ENCODE measurements around the gene ACOX1.

ACOX1 gene

GRCh38 chr17:75950421-75950820 is 28.5 kb downstream of the ACOX1 start:
- Histone ChIP-seq H3K36me3 (ENCODE audit: control insufficient read depth, insufficient read depth, low read length) (peaks cover 82% of the 10 kb centered on the region), H3K27ac (ENCODE audit: low read depth, low read length) (no peak overlapping the region)

GRCh38 chr17:75945211-75945610 is 33.8 kb downstream of the ACOX1 start:
- Histone ChIP-seq H3K36me3 (ENCODE audit: control insufficient read depth, insufficient read depth, low read length) (peaks cover 50% of the 10 kb centered on the region), H3K27ac (ENCODE audit: low read depth, low read length) (no peak overlapping the region)

More at GRCh38 chr17:75950421-75950820, 28.5 kb downstream of the ACOX1 start:
- no peaks in the 10 kb centered on the region for H3K27me3 ChIP-seq (ENCODE audit: control insufficient read depth, insufficient read depth, low read length)
- no peaks in the 10 kb centered on the region for H3K9me3 ChIP-seq (ENCODE audit: control insufficient read depth, insufficient read depth, low read length)
- peaks cover 7% of the 10 kb centered on the region for H3K4me1 ChIP-seq (ENCODE audit: control insufficient read depth, insufficient read depth, low read length)
- H3K9ac ChIP-seq (ENCODE audit: low read depth, low read length): no peak overlapping the region
- H3K4me3 ChIP-seq (ENCODE audit: low read depth, low read length): no peak overlapping the region

GRCh38 chr17:75943491-75943890 is 35.5 kb downstream of the ACOX1 start:
- Histone ChIP-seq H3K9me3 (ENCODE audit: control insufficient read depth, insufficient read depth, low read length) (no peaks in the 10 kb centered on the region), H3K9ac (ENCODE audit: low read depth, low read length) (no peak overlapping the region), H3K27ac (ENCODE audit: low read depth, low read length) (no peak overlapping the region), H3K4me3 (ENCODE audit: low read depth, low read length) (no peak overlapping the region), H3K36me3 (ENCODE audit: control insufficient read depth, insufficient read depth, low read length) (peaks cover 34% of the 10 kb centered on the region), H3K27me3 (ENCODE audit: control insufficient read depth, insufficient read depth, low read length) (no peaks in the 10 kb centered on the region), H3K4me1 (ENCODE audit: control insufficient read depth, insufficient read depth, low read length) (peaks cover 10% of the 10 kb centered on the region)

More at GRCh38 chr17:75945211-75945610, 33.8 kb downstream of the ACOX1 start:
- Histone ChIP-seq H3K4me1 (ENCODE audit: control insufficient read depth, insufficient read depth, low read length) (peaks cover 10% of the 10 kb centered on the region), H3K4me3 (ENCODE audit: low read depth, low read length) (no peak overlapping the region), H3K9ac (ENCODE audit: low read depth, low read length) (no peak overlapping the region), H3K9me3 (ENCODE audit: control insufficient read depth, insufficient read depth, low read length) (no peaks in the 10 kb centered on the region), H3K27me3 (ENCODE audit: control insufficient read depth, insufficient read depth, low read length) (no peaks in the 10 kb centered on the region)

GRCh38 chr17:75942473-75942872 is 36.5 kb downstream of the ACOX1 start:
- H3K9ac ChIP-seq (ENCODE audit: low read depth, low read length): no peak overlapping the region
- no peaks in the 10 kb centered on the region for H3K9me3 ChIP-seq (ENCODE audit: control insufficient read depth, insufficient read depth, low read length)
- peaks cover 10% of the 10 kb centered on the region for H3K4me1 ChIP-seq (ENCODE audit: control insufficient read depth, insufficient read depth, low read length)
- no peak overlapping the region for H3K4me3 ChIP-seq (ENCODE audit: low read depth, low read length)
- H3K27me3 ChIP-seq (ENCODE audit: control insufficient read depth, insufficient read depth, low read length): no peaks in the 10 kb centered on the region
- no peak overlapping the region for H3K27ac ChIP-seq (ENCODE audit: low read depth, low read length)
- peaks cover 24% of the 10 kb centered on the region for H3K36me3 ChIP-seq (ENCODE audit: control insufficient read depth, insufficient read depth, low read length)

- Histone ChIP-seq H3K36me3 (ENCODE audit: control insufficient read depth, insufficient read depth, low read length) (peaks cover 16% of the 10 kb centered on the region), H3K9me3 (ENCODE audit: control insufficient read depth, insufficient read depth, low read length) (no peaks in the 10 kb centered on the region), H3K4me1 (ENCODE audit: control insufficient read depth, insufficient read depth, low read length) (peaks cover 8% of the 10 kb centered on the region), H3K27me3 (ENCODE audit: control insufficient read depth, insufficient read depth, low read length) (no peaks in the 10 kb centered on the region), H3K9ac (ENCODE audit: low read depth, low read length) (peak overlapping the region; percentile 23; the same call in 1 of the 2 replicates), H3K27ac (ENCODE audit: low read depth, low read length) (peak overlapping the region; percentile 54), H3K4me3 (ENCODE audit: low read depth, low read length) (peak overlapping the region; percentile 94)
Measured at GRCh38 chr17:75941442-75941819, 37.5 kb downstream of the ACOX1 start.

GRCh38 chr17:75940727-75941441 is 38.1 kb downstream of the ACOX1 start, which contains the start of gene FBF1:
Gene FBF1, minus strand, starts transcription at chr17:75941042. Its CDS starts 2,893 bp downstream, at chr17:75938149.
- Histone ChIP-seq H3K9me3 (ENCODE audit: control insufficient read depth, insufficient read depth, low read length) (no peaks in the 10 kb centered on the region), H3K36me3 (ENCODE audit: control insufficient read depth, insufficient read depth, low read length) (peaks cover 10% of the 10 kb centered on the region), H3K27me3 (ENCODE audit: control insufficient read depth, insufficient read depth, low read length) (no peaks in the 10 kb centered on the region), H3K4me1 (ENCODE audit: control insufficient read depth, insufficient read depth, low read length) (peaks cover 4% of the 10 kb centered on the region; the same call in 1 of the 2 replicates), H3K9ac (ENCODE audit: low read depth, low read length) (peak within 1 kb of the TSS; percentile 80), H3K27ac (ENCODE audit: low read depth, low read length) (peak within 1 kb of the TSS; percentile 76), H3K4me3 (ENCODE audit: low read depth, low read length) (peak within 1 kb of the TSS; percentile 94)

- no peaks in the 10 kb centered on the region for H3K27me3 ChIP-seq (ENCODE audit: control insufficient read depth, insufficient read depth, low read length)
- no peaks in the 10 kb centered on the region for H3K36me3 ChIP-seq (ENCODE audit: control insufficient read depth, insufficient read depth, low read length)
- H3K4me1 ChIP-seq (ENCODE audit: control insufficient read depth, insufficient read depth, low read length): peaks cover 4% of the 10 kb centered on the region; the same call in 1 of the 2 replicates
- H3K9ac ChIP-seq (ENCODE audit: low read depth, low read length): no peak overlapping the region
- H3K9me3 ChIP-seq (ENCODE audit: control insufficient read depth, insufficient read depth, low read length): no peaks in the 10 kb centered on the region
- H3K4me3 ChIP-seq (ENCODE audit: low read depth, low read length): no peak overlapping the region
- no peak overlapping the region for H3K27ac ChIP-seq (ENCODE audit: low read depth, low read length)
Measured at GRCh38 chr17:75937652-75938051, 41.3 kb downstream of the ACOX1 start.

- Histone ChIP-seq H3K9me3 (ENCODE audit: control insufficient read depth, insufficient read depth, low read length) (no peaks in the 10 kb centered on the region), H3K27ac (ENCODE audit: low read depth, low read length) (no peak overlapping the region), H3K9ac (ENCODE audit: low read depth, low read length) (no peak overlapping the region), H3K4me1 (ENCODE audit: control insufficient read depth, insufficient read depth, low read length) (no peaks in the 10 kb centered on the region), H3K36me3 (ENCODE audit: control insufficient read depth, insufficient read depth, low read length) (no peaks in the 10 kb centered on the region; the same call in 1 of the 2 replicates), H3K4me3 (ENCODE audit: low read depth, low read length) (no peak overlapping the region), H3K27me3 (ENCODE audit: control insufficient read depth, insufficient read depth, low read length) (no peaks in the 10 kb centered on the region)
Measured at GRCh38 chr17:75933808-75934207, 45.2 kb downstream of the ACOX1 start.

GRCh38 chr17:75932852-75933251 is 46.1 kb downstream of the ACOX1 start:
- H3K4me1 ChIP-seq (ENCODE audit: control insufficient read depth, insufficient read depth, low read length): no peaks in the 10 kb centered on the region
- no peak overlapping the region for H3K4me3 ChIP-seq (ENCODE audit: low read depth, low read length)
- no peaks in the 10 kb centered on the region for H3K9me3 ChIP-seq (ENCODE audit: control insufficient read depth, insufficient read depth, low read length)
- no peaks in the 10 kb centered on the region for H3K27me3 ChIP-seq (ENCODE audit: control insufficient read depth, insufficient read depth, low read length)
- no peaks in the 10 kb centered on the region; the same call in 1 of the 2 replicates for H3K36me3 ChIP-seq (ENCODE audit: control insufficient read depth, insufficient read depth, low read length)
- no peak overlapping the region for H3K9ac ChIP-seq (ENCODE audit: low read depth, low read length)
- no peak overlapping the region for H3K27ac ChIP-seq (ENCODE audit: low read depth, low read length)

GRCh38 chr17:75931062-75931461 is 47.9 kb downstream of the ACOX1 start:
- no peaks in the 10 kb centered on the region for H3K9me3 ChIP-seq (ENCODE audit: control insufficient read depth, insufficient read depth, low read length)
- peaks cover 6% of the 10 kb centered on the region for H3K36me3 ChIP-seq (ENCODE audit: control insufficient read depth, insufficient read depth, low read length)
- no peak overlapping the region for H3K4me3 ChIP-seq (ENCODE audit: low read depth, low read length)
- H3K27me3 ChIP-seq (ENCODE audit: control insufficient read depth, insufficient read depth, low read length): no peaks in the 10 kb centered on the region
- no peaks in the 10 kb centered on the region for H3K4me1 ChIP-seq (ENCODE audit: control insufficient read depth, insufficient read depth, low read length)
- no peak overlapping the region for H3K27ac ChIP-seq (ENCODE audit: low read depth, low read length)
- no peak overlapping the region for H3K9ac ChIP-seq (ENCODE audit: low read depth, low read length)

- no peak overlapping the region for H3K27ac ChIP-seq (ENCODE audit: low read depth, low read length)
- peaks cover 29% of the 10 kb centered on the region for H3K36me3 ChIP-seq (ENCODE audit: control insufficient read depth, insufficient read depth, low read length)
- H3K4me3 ChIP-seq (ENCODE audit: low read depth, low read length): no peak overlapping the region
- no peaks in the 10 kb centered on the region for H3K27me3 ChIP-seq (ENCODE audit: control insufficient read depth, insufficient read depth, low read length)
- no peaks in the 10 kb centered on the region for H3K4me1 ChIP-seq (ENCODE audit: control insufficient read depth, insufficient read depth, low read length)
- no peak overlapping the region for H3K9ac ChIP-seq (ENCODE audit: low read depth, low read length)
- H3K9me3 ChIP-seq (ENCODE audit: control insufficient read depth, insufficient read depth, low read length): no peaks in the 10 kb centered on the region
Measured at GRCh38 chr17:75927286-75927922, 51.6 kb downstream of the ACOX1 start.

All from HUES48 (cell line).